HG03432 (cell line): ENCODE results near the gene SHISAL1.

ENCODE experiments used
- ATAC-seq: cut with Tn5 transposase; IDR thresholded peaks from one replicate; pipeline ENCODE4 v1.9.1; 2021; ENCODE audit warnings: mild to moderate bottlenecking, moderate library complexity; ENCODE audit not compliant: unreplicated experiment

SHISAL1 gene

GRCh38 chr22:44266796-44267760 is 45.7 kb downstream of the SHISAL1 start:
- no peak for ATAC-seq

- ATAC-seq: no peak
Measured at GRCh38 chr22:44263547-44263946, 49.2 kb downstream of the SHISAL1 start.

GRCh38 chr22:44261861-44262595 is 50.7 kb downstream of the SHISAL1 start:
- no peak for ATAC-seq

- no peak for ATAC-seq
Measured at GRCh38 chr22:44261164-44261860, 51.4 kb downstream of the SHISAL1 start.

- no peak for ATAC-seq
Measured at GRCh38 chr22:44260216-44261035, 52.3 kb downstream of the SHISAL1 start.

- ATAC-seq: no peak
Measured at GRCh38 chr22:44259366-44260215, 53.2 kb downstream of the SHISAL1 start.

- ATAC-seq: no peak
Measured at GRCh38 chr22:44256556-44257485, 55.9 kb downstream of the SHISAL1 start.

GRCh38 chr22:44256085-44256484 is 56.7 kb downstream of the SHISAL1 start:
- ATAC-seq: no peak

- no peak for ATAC-seq
Measured at GRCh38 chr22:44254811-44255210, 57.9 kb downstream of the SHISAL1 start.

- ATAC-seq: no peak
Measured at GRCh38 chr22:44249376-44250147, 63.2 kb downstream of the SHISAL1 start.

- ATAC-seq: no peak
Measured at GRCh38 chr22:44248926-44249325, 63.8 kb downstream of the SHISAL1 start.

- ATAC-seq: no peak
Measured at GRCh38 chr22:44247923-44248892, 64.5 kb downstream of the SHISAL1 start.

- no peak for ATAC-seq
Measured at GRCh38 chr22:44247346-44247745, 65.4 kb downstream of the SHISAL1 start.

- no peak for ATAC-seq
Measured at GRCh38 chr22:44246615-44247326, 66.0 kb downstream of the SHISAL1 start.

- no peak for ATAC-seq
Measured at GRCh38 chr22:44245867-44246266, 66.9 kb downstream of the SHISAL1 start.

- ATAC-seq: no peak
Measured at GRCh38 chr22:44245438-44245837, 67.3 kb downstream of the SHISAL1 start.
